Ovary (tissue), 9 donors: ENCODE measurements around the gene MDM1. TPM values are rescaled to one million over a fixed set of nuclear protein-coding genes. Genes with fewer than 3 reads are reported as not detected.

Source experiments
- DNase-seq, 5 donors: peaks; one replicate each; pipeline ENCODE4 v3.0.0-alpha.2; 2019 to 2020
- H3K27ac ChIP-seq, 2 donors: fragments of 200-600 bp; one replicate each; pipeline versions ENCODE4 v1.5.1 to v1.8.0; 2019 to 2022
- H3K27me3 ChIP-seq: fragments of 200-600 bp; one replicate; pipeline ENCODE4 v1.8.0; 2022
- H3K36me3 ChIP-seq: fragments of 200-600 bp; sonication (generic); one replicate; pipeline ENCODE4 v1.5.1; 2019
- H3K4me1 ChIP-seq: one replicate; pipeline ENCODE4 v1.8.1; 2013; ENCODE audit warnings: mild to moderate bottlenecking, moderate library complexity; ENCODE audit not compliant: insufficient read depth
- H3K4me3 ChIP-seq: fragments of 200-600 bp; sonication (generic); one replicate; pipeline ENCODE4 v1.5.1; 2017
- H3K9me3 ChIP-seq, 2 donors: fragments of 200-600 bp in 1 of 2; sonication (generic) in 1 of 2; one replicate each; pipeline versions ENCODE4 v1.5.1 to v1.8.1; 2013 to 2019; ENCODE audit warnings: mild to moderate bottlenecking in 1 of 2, moderate library complexity in 1 of 2
- EP300 ChIP-seq: sonication (generic); formaldehyde crosslinking; IDR thresholded peaks from one replicate; pipeline ENCODE4 v1.6.1; 2017; ENCODE audit warnings: antibody characterized with exemption
- POLR2A ChIP-seq: fragments of 450-650 bp; IDR thresholded peaks from one replicate; pipeline ENCODE4 v1.6.1; 2017; ENCODE audit warnings: antibody characterized with exemption, mild to moderate bottlenecking, moderate library complexity
- WGBS, 3 donors: extraction: QIAGEN DNeasy Blood & Tissue Kit in 1 of 3; methylation state at CpG; one replicate each; pipeline versions ENCODE4 v1.1.5 to v1.1.7; 2013 to 2017; 5-methylcytosine and 5-hydroxymethylcytosine counted together
- intact Hi-C, 4 donors: fragments of 100-400 bp; cut with DNase I; formaldehyde crosslinking; loops; one replicate each; pipeline versions ENCODE4 v1.11.0 to v1.15.1; 2022 to 2023
- polyA plus RNA-seq, 2 donors: library from polyadenylated mRNA; stranded (reverse); fragments of 200-250 nt in 1 of 2; fragments of 350-450 nt in 1 of 2; fragmentation: Illumina TruSeq in 1 of 2; extraction: RNeasy Lipid Tissue Mini Kit (QIAGEN cat#74804) in 1 of 2; gene quantifications; one replicate each; pipeline ENCODE4 v1.2.3, GENCODE V29; 2013 to 2014
- total RNA-seq, 7 donors: library from RNA; depleted of rRNA in 2 of 7; stranded (reverse); fragments of >200 nt in 2 of 7; fragmentation: NEBNext Ultra II Directional in 3 of 7; extraction: Animal tissue kit (Norgen Biotek cat#: 25700) in 3 of 7; gene quantifications; one replicate each; pipeline versions ENCODE4 v1.1.0 to v1.2.4, GENCODE V29; 2016 to 2023
- TF ChIP-seq, protein P1 (sequence below), 3 donors: fragments of 450-650 bp in 2 of 3; fragments of 200-600 bp in 1 of 3; IDR thresholded peaks; one replicate each; pipeline versions ENCODE4 v1.5.1 to v1.8.0; 2016 to 2022; ENCODE audit warnings: antibody characterized with exemption in 3 of 3, mild to moderate bottlenecking in 1 of 3
- donor health status: DM: no; HTN: no; CAD: no; lungs with moderate emphysema.
- donor health status: DM: no; HTN: no; CAD: no.
- donor health status: Bipolar disorder and iron deficiency.
- donor health status: DM: yes; HTN: yes; CAD: no.
- donor health status: DM: no; HTN: no; CAD: no.
- donor health status: DM: yes; HTN: yes; CAD: no.

The MDM1 gene
- total and polyA plus RNA-seq, 9 donors, result 9.1 to 20.4 (median 13.4) TPM

DNA sequence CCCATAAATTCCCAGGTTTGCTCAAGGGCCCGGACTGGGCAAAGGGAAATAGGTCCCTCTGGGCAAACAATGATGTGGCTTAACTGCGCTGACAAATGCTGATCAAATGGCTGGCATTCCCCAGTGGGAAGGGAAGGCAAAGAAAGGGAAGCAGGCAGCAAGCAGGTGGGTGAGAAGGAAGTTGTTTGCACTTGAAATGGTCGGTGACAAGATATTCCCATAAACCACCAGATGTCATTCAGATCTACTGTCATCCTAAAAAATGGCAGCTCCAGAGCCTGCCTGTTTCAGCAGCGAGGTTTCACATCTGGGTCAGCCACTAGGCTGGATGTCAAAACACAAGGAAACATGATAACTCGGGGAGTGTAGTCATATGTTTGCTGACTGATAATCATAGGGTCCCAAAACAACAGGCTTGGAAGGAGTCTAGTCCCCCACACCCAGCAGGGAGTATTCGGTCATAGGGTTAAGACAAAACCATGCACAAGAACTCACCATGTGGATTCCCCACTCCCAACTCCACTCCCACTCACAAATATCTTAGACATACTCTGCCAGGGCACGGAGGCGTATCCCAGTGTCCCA is 37.9 kb upstream of the MDM1 start:
- WGBS, 3 donors, result 41 to 50% (median 44%) methylated on average over 8 of the region's 8 CpGs
- intact Hi-C loops, result no loop called here
- no peaks in the 10 kb centered on the region for H3K36me3 ChIP-seq

DNA sequence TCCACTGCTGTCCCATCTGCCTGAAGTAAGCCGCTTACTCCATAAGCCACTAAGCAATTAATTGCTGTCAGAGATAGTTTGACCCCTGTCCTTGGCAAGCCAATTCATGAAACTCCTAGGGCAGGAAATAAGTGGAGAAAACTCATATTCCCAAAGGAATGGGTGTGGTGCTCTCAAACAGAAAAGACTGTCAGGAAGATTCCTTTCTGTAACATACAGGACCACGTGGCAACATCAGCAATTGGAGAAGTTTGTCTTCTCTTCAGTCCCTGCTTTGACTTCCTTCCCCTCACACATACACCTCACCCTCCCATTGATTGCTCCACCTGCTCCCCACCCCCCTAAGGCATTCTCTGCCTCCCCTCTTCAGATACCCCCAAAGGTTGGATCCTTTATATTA is 36.2 kb upstream of the MDM1 start:
- 76 to 87% (median 81%) methylated on average over 2 of the region's 2 CpGs for WGBS, 3 donors
- no peak for DNase-seq

More for the DNA sequence above, 37.9 kb upstream of the MDM1 start:
- no peak for TF ChIP-seq EP300
- TF ChIP-seq, protein P1, sequence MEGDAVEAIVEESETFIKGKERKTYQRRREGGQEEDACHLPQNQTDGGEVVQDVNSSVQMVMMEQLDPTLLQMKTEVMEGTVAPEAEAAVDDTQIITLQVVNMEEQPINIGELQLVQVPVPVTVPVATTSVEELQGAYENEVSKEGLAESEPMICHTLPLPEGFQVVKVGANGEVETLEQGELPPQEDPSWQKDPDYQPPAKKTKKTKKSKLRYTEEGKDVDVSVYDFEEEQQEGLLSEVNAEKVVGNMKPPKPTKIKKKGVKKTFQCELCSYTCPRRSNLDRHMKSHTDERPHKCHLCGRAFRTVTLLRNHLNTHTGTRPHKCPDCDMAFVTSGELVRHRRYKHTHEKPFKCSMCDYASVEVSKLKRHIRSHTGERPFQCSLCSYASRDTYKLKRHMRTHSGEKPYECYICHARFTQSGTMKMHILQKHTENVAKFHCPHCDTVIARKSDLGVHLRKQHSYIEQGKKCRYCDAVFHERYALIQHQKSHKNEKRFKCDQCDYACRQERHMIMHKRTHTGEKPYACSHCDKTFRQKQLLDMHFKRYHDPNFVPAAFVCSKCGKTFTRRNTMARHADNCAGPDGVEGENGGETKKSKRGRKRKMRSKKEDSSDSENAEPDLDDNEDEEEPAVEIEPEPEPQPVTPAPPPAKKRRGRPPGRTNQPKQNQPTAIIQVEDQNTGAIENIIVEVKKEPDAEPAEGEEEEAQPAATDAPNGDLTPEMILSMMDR (IDR thresholded peaks at IDR 0.05), result no peak
- TF ChIP-seq POLR2A, result no peak
- Histone ChIP-seq H3K27ac (no peak overlapping the region), H3K27me3 (no peaks in the 10 kb centered on the region), H3K4me3 (no peak overlapping the region), H3K4me1 (no peaks in the 10 kb centered on the region), H3K9me3 (no peaks in the 10 kb centered on the region)
- no peak for DNase-seq

DNA sequence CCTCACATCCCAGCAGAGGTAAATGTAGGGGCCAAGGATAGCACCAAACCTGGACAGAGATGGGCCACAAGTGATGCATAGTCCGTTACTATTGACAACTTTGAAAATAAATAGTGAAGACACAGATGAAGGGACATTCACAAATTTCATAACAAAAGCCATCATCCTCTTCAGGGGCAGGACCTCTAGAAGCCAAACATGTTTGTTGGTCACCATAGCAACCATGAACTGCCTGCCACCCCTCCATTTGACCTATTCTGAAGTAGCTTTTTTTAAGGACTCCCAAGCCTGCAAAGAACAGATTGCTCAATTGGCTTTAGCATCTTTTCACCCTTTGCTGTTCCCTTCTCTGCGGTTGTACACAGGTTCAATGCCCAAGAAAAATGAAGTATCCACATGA is 35.7 kb upstream of the MDM1 start:
- H3K27me3 ChIP-seq, result no peaks in the 10 kb centered on the region
- TF ChIP-seq, protein P1 (IDR thresholded peaks at IDR 0.05), result no peak
- no peak for TF ChIP-seq EP300
- no peak for TF ChIP-seq POLR2A
- DNase-seq, result no peak
- 80 to 92% (median 89%) methylated on average over 2 of the region's 2 CpGs for WGBS, 3 donors
- intact Hi-C loops, result loop anchor here in 1 of 4 donors (10.0 kb wide), 1 partner anchor 247 kb away; the partner anchor contains the start of gene RAP1B
- H3K9me3 ChIP-seq, result no peaks in the 10 kb centered on the region
- no peak overlapping the region for H3K4me3 ChIP-seq
- no peaks in the 10 kb centered on the region for H3K4me1 ChIP-seq
- H3K36me3 ChIP-seq, result no peaks in the 10 kb centered on the region
- H3K27ac ChIP-seq, result no peak overlapping the region

More for the DNA sequence above, 36.2 kb upstream of the MDM1 start:
- Histone ChIP-seq H3K27ac (no peak overlapping the region), H3K4me3 (no peak overlapping the region), H3K9me3 (no peaks in the 10 kb centered on the region), H3K4me1 (no peaks in the 10 kb centered on the region), H3K36me3 (no peaks in the 10 kb centered on the region), H3K27me3 (no peaks in the 10 kb centered on the region)
- intact Hi-C loops, result loop anchor here in 1 of 4 donors (10.0 kb wide), 1 partner anchor 246 kb away; the partner anchor contains the start of gene RAP1B
- no peak for TF ChIP-seq POLR2A
- TF ChIP-seq, protein P1 (IDR thresholded peaks at IDR 0.05), result no peak

DNA sequence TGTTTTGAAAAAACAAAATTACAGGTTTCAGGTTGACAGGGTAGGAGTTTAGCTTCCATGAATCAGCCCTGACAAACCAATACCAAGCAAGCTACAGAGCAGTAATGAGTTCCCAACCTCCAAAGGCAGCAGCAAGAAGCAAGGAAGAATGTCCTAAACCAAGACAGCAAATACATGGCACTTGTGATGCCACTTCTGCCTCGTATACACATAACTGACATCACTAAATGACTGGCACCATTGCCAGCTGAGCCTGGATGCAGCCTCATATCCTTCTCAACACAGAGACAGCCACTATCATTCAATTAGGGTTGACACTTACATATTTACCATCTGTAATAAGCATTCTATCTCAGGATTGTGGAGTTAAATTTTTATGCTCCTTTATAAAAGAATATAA is 35.0 kb upstream of the MDM1 start:
- no peaks in the 10 kb centered on the region for H3K27me3 ChIP-seq
- no peak overlapping the region for H3K27ac ChIP-seq
- H3K4me3 ChIP-seq, result no peak overlapping the region
- WGBS, 3 donors, result 57 to 74% (median 74%) methylated on average over 1 of the region's 1 CpG
- no peak for TF ChIP-seq POLR2A
- intact Hi-C loops, result loop anchor here in 1 of 4 donors (10.0 kb wide), 1 partner anchor 248 kb away; the partner anchor contains the start of gene RAP1B
- H3K36me3 ChIP-seq, result no peaks in the 10 kb centered on the region
- H3K4me1 ChIP-seq, result no peaks in the 10 kb centered on the region
- DNase-seq, result no peak
- no peaks in the 10 kb centered on the region for H3K9me3 ChIP-seq
